Heart right ventricle (tissue), 16 donors: ENCODE data around the gene EGR1. TPM values are rescaled to one million over a fixed set of nuclear protein-coding genes. Genes with fewer than 3 reads are reported as not detected.

Experiments used
- ATAC-seq, 8 donors: fragments of 200-7000 bp; cut with Tn5 transposase; one replicate each; pipeline ENCODE4 v1.9.1; 2020; ENCODE audit warnings: mild to moderate bottlenecking in 8 of 8, moderate library complexity in 8 of 8, moderate number of reproducible peaks in 1 of 8
- DNase-seq, 2 donors: peaks; one replicate each; pipeline ENCODE4 v3.0.0-alpha.2; 2020
- H3K27ac ChIP-seq, 10 donors: fragments of 200-600 bp; sonication (generic) in 2 of 10; one replicate each; pipeline versions ENCODE4 v1.5.0 to v1.8.0; 2020 to 2022; ENCODE audit warnings: mild to moderate bottlenecking in 3 of 10
- H3K27me3 ChIP-seq, 7 donors: fragments of 200-600 bp; one replicate each; pipeline ENCODE4 v1.8.0; 2021 to 2022; ENCODE audit warnings: mild to moderate bottlenecking in 2 of 7
- H3K36me3 ChIP-seq, 9 donors: fragments of 200-600 bp; sonication (generic) in 1 of 9; one replicate each; pipeline versions ENCODE4 v1.5.0 to v1.8.0; 2020 to 2022; ENCODE audit warnings: mild to moderate bottlenecking in 2 of 9
- H3K4me1 ChIP-seq, 9 donors: fragments of 200-600 bp; sonication (generic) in 1 of 9; one replicate each; pipeline versions ENCODE4 v1.5.0 to v1.8.0; 2020 to 2022; ENCODE audit warnings: mild to moderate bottlenecking in 4 of 9
- H3K4me3 ChIP-seq, 10 donors: fragments of 200-600 bp; sonication (generic) in 2 of 10; one replicate each; pipeline versions ENCODE4 v1.5.0 to v1.8.0; 2020 to 2022; ENCODE audit warnings: mild to moderate bottlenecking in 7 of 10, moderate library complexity in 2 of 10
- H3K9me3 ChIP-seq, 11 donors: fragments of 200-600 bp in 10 of 11; sonication (generic) in 2 of 11; one replicate each; pipeline versions ENCODE4 v1.5.0 to v1.8.0; 2013 to 2022; ENCODE audit warnings: mild to moderate bottlenecking in 2 of 11, control low read depth in 1 of 11, moderate library complexity in 1 of 11
- WGBS, 2 donors: extraction: QIAGEN DNeasy Blood & Tissue Kit; methylation state at CpG; one replicate each; pipeline ENCODE4 v1.1.7; 2013; ENCODE audit warnings: inconsistent platforms in 1 of 2; 5-methylcytosine and 5-hydroxymethylcytosine counted together
- intact Hi-C, 10 donors: fragments of 100-400 bp; cut with DNase I; formaldehyde crosslinking; loops; one replicate each; pipeline versions ENCODE4 v1.11.1 to v1.14.2; 2022
- polyA plus RNA-seq, 2 donors: library from polyadenylated mRNA; stranded (reverse); fragments of 200-250 nt; gene quantifications; one replicate each; pipeline ENCODE4 v1.2.3, GENCODE V29; 2013
- total RNA-seq, 10 donors: library from RNA; stranded (reverse); fragmentation: NEBNext Ultra II Directional in 3 of 10; extraction: Animal tissue kit (Norgen Biotek cat#: 25700) in 3 of 10; gene quantifications; one replicate each; pipeline versions ENCODE4 v1.2.1 to v1.2.4, GENCODE V29; 2021 to 2023
- TF ChIP-seq, protein P1 (sequence below), 9 donors: fragments of 200-600 bp; sonication (generic) in 2 of 9; IDR thresholded peaks; one replicate each; pipeline versions ENCODE4 v1.5.0 to v1.8.0; 2021 to 2022; ENCODE audit warnings: antibody characterized with exemption in 9 of 9, mild to moderate bottlenecking in 5 of 9, moderate library complexity in 1 of 9
- donor health status: Arrhythmogenic right ventricular cardiomyopathy.
- donor health status: ischemic (EF 13 %, LVEDD 7.1; RV severe dilation, severe dysfunction).
- donor health status: healthy with polysubstance abuse.
- donor health status: DM: no; HTN: yes; CAD: no.
- donor health status: DM: no; HTN: no; CAD: no.
- donor health status: ischemic (EF 25% LVEDD 6.9; RV normal size, moderate dysfunction).
- donor health status: ischemic (EF 25% LVEDD 5.7; RV mildly dilated, moderate dysfunction).
- donor health status: healthy.
- donor health status: DM: yes; HTN: yes; CAD: no.
- donor health status: Ischemic cardiomyopathy.
- donor health status: ischemic (EF 35%, LVEDD 5.7; RV mildly dilated, moderate dysfunction).
- donor health status: nonischemic (EF 11% LVEDD 7.7; RV severe dilation, severe dysfunction).
- donor health status: DM: yes; HTN: yes; CAD: no.
- donor health status: PGD.
- donor health status: ischemic (EF 29% LVEDD 5.4; RV normal size, mild dysfunction).
- donor health status: nonischemic (EF 23%, LVEDD 6.1; RV moderate dilation, normal function).

Gene EGR1
- total and polyA plus RNA-seq, 12 donors = 5.2 to 164 (median 33.7) TPM

DNA sequence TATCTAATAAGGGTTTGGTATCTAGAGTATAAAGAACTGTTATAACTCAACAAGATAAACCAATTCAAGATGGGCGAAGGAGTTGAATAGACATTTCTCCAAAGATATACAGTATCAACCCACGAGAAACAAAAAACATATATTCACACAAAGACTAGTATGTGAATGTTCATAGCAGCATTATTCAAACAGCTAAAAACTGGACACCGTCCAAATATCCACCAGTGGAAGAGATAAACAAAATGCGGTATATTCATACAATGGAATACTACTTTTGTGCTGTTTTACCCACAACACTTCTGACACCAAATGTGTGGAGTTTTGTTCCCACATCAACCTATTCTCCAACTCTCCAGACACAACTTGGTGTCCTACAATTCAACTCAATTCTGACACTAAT lies 33.1 kb downstream of the EGR1 start:
- intact Hi-C loops = loop anchor here in 2 of 10 donors (5.0 kb wide), 2 partner anchors 41 to 156 kb away; no protein-coding TSS in a partner anchor
- no peaks in the 10 kb centered on the region for H3K27me3 ChIP-seq
- TF ChIP-seq, protein P1, sequence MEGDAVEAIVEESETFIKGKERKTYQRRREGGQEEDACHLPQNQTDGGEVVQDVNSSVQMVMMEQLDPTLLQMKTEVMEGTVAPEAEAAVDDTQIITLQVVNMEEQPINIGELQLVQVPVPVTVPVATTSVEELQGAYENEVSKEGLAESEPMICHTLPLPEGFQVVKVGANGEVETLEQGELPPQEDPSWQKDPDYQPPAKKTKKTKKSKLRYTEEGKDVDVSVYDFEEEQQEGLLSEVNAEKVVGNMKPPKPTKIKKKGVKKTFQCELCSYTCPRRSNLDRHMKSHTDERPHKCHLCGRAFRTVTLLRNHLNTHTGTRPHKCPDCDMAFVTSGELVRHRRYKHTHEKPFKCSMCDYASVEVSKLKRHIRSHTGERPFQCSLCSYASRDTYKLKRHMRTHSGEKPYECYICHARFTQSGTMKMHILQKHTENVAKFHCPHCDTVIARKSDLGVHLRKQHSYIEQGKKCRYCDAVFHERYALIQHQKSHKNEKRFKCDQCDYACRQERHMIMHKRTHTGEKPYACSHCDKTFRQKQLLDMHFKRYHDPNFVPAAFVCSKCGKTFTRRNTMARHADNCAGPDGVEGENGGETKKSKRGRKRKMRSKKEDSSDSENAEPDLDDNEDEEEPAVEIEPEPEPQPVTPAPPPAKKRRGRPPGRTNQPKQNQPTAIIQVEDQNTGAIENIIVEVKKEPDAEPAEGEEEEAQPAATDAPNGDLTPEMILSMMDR (IDR thresholded peaks at IDR 0.05) = no peak
- 61 to 67% methylated on average over 4 of the region's 4 CpGs for WGBS, 2 donors
- H3K4me1 ChIP-seq = peaks cover 0 to 13% (median 5%) of the 10 kb centered on the region in 9 donors
- ATAC-seq (no peak), DNase-seq (no peak)
- no peaks in the 10 kb centered on the region for H3K36me3 ChIP-seq
- no peaks in the 10 kb centered on the region for H3K9me3 ChIP-seq
- H3K4me3 ChIP-seq = no peak overlapping the region
- no peak overlapping the region for H3K27ac ChIP-seq

DNA sequence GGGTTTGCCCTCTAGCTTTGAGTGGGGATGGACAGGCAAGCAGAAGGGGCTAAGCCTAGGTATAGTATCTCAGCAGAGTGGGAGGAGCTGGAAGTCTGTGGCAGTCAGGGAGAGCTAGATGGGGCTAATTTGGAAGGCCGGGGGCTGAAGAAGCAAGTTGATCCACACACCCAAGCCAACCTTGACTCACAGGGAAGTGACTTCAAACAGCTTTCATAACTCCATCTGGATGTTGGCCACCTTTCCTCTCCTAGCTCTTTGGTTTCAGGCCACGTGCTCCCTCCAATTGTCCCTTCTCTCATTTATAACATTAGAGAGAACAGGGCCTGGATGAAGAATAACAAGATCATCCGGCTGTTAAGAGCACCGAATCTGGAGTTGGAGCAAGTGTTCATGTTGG lies 36.8 kb downstream of the EGR1 start:
- Histone ChIP-seq H3K4me3 (no peak overlapping the region), H3K9me3 (no peaks in the 10 kb centered on the region), H3K4me1 (peaks cover 0 to 28% (median 13%) of the 10 kb centered on the region in 9 donors), H3K27me3 (no peaks in the 10 kb centered on the region), H3K36me3 (peaks cover 0 to 16% (median 0%) of the 10 kb centered on the region in 9 donors), H3K27ac (no peak overlapping the region)
- WGBS, 2 donors = 81 to 88% methylated on average over 4 of the region's 4 CpGs
- DNase-seq (no peak), ATAC-seq (no peak)
- intact Hi-C loops = loop anchor here in 5 of 10 donors (2.0 to 5.0 kb wide), 3 partner anchors 35 to 51 kb away; partner anchors contain the start of gene EGR1 (in 2 of the 5)
- TF ChIP-seq, protein P1 (IDR thresholded peaks at IDR 0.05) = no peak

DNA sequence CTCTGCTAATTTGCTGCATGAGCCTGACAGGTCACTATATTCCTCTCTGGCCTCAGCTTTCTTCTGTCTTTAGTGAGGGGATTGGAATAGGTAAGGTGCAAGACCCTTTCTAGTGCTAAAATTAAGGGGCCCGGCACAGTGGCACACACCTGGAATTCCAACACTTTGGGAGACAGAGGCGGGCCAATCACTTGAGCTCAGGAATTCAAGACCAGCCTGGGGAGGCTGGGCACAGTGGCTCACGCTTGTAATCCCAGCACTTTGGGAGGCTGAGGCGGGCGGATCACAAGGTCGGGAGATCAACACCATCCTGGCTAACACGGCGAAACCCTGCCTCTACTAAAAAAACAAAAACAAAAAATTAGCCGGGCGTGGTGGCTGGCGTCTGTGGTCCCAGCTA lies 37.2 kb downstream of the EGR1 start:
- H3K27ac ChIP-seq = no peak overlapping the region

DNA sequence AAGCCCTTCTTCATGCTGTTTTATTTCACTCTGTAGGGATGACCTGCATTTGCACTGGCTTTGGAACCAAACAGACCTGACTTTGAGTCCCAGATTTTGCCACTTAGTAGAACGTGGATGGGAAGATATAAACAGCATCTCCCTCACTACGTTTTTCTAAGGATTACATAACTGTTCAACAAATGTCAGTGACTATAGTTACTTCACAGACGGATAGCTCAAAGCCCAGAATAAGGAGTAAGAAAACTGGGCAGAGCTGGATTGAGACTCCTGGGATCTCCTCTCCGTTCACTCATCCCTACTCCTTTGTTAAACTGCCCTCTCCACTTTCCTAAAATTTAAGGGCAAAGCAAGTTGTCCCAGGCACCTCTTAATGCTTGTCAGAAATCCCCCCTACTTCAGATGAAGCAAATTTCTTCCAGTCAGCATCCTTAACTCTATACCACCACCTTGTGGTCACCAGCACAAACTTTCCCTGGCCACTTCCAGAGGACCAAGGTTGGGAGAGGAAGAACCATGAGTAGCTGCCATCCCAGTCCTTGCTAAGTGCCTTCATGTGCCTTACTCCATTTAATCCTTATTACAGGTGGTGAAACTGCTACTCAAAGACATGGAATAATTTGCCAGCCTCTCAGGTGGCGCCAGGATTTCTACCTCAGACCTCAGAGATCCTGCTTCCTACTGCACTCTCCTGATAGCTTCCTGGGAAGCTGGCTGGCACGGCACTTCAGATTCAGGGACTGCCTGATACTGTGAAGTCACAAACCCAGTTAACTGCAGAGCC lies 38.4 kb downstream of the EGR1 start:
- no peaks in the 10 kb centered on the region for H3K9me3 ChIP-seq
- H3K27ac ChIP-seq = peak overlapping the region in 6 of 10 donors; percentile 32 to 58 (median 48)
- WGBS, 2 donors = 22% methylated on average over 6 of the region's 6 CpGs
- TF ChIP-seq, protein P1 (IDR thresholded peaks at IDR 0.05) = peak; percentile 54 to 82 (median 76)
- peaks cover 0 to 28% (median 13%) of the 10 kb centered on the region in 9 donors for H3K4me1 ChIP-seq
- H3K36me3 ChIP-seq = peaks cover 0 to 31% (median 15%) of the 10 kb centered on the region in 9 donors
- ATAC-seq = peak; percentile 66 to 88 (median 78)
- H3K4me3 ChIP-seq = no peak overlapping the region
- no peaks in the 10 kb centered on the region for H3K27me3 ChIP-seq
- intact Hi-C loops = loop anchor here in 9 of 10 donors (1.0 to 5.0 kb wide), 6 partner anchors 11 to 53 kb away; partner anchors contain the start of gene EGR1 (in 2 of the 9)
- DNase-seq = peak in 1 of 2 donors; percentile 47

More for the DNA sequence above, 37.2 kb downstream of the EGR1 start:
- intact Hi-C loops = loop anchor here in 5 of 10 donors (2.0 to 5.0 kb wide), 3 partner anchors 35 to 52 kb away; partner anchors contain the start of gene EGR1 (in 2 of the 5)
- ATAC-seq (no peak), DNase-seq (no peak)
- H3K27me3 ChIP-seq = no peaks in the 10 kb centered on the region
- H3K36me3 ChIP-seq = peaks cover 0 to 20% (median 4%) of the 10 kb centered on the region in 9 donors
- TF ChIP-seq, protein P1 (IDR thresholded peaks at IDR 0.05) = no peak
- H3K9me3 ChIP-seq = no peaks in the 10 kb centered on the region
- no peak overlapping the region for H3K4me3 ChIP-seq
- H3K4me1 ChIP-seq = peaks cover 0 to 28% (median 13%) of the 10 kb centered on the region in 9 donors
- 89 to 93% methylated on average over 11 of the region's 11 CpGs for WGBS, 2 donors
